Loucy (cell line): ENCODE results near the gene MCIDAS.

Experiments used
- H2AFZ ChIP-seq: fragments of 200-600 bp; sonication (generic); 2 replicates; pipeline ENCODE4 v1.6.0; 2016; ENCODE audit warnings: antibody characterized with exemption, mild to moderate bottlenecking, low read length, moderate library complexity
- H3F3A ChIP-seq: fragments of 200-600 bp; 2 replicates; pipeline ENCODE4 v1.6.0; 2016; ENCODE audit warnings: antibody characterized with exemption, low read depth, mild to moderate bottlenecking
- H3K27me3 ChIP-seq: fragments of 200-600 bp; sonication (generic); 2 replicates; pipeline ENCODE4 v1.6.1; 2014; ENCODE audit warnings: low read length, mild to moderate bottlenecking; ENCODE audit not compliant: insufficient read depth, poor library complexity, severe bottlenecking
- H3K36me3 ChIP-seq: fragments of 200-600 bp; sonication (generic); 2 replicates; pipeline ENCODE4 v1.6.1; 2016; ENCODE audit warnings: low read length; ENCODE audit not compliant: insufficient read depth
- H3K4me1 ChIP-seq: fragments of 200-600 bp; sonication (generic); 2 replicates; pipeline ENCODE4 v1.5.1; 2014; ENCODE audit warnings: low read length, mild to moderate bottlenecking; ENCODE audit not compliant: insufficient read depth, poor library complexity, severe bottlenecking
- H3K4me2 ChIP-seq: fragments of 200-600 bp; sonication (generic); 2 replicates; pipeline ENCODE4 v1.6.0; 2014; ENCODE audit warnings: antibody characterized with exemption, low read length, low read depth, mild to moderate bottlenecking; ENCODE audit not compliant: poor library complexity, severe bottlenecking
- H3K4me3 ChIP-seq: fragments of 200-600 bp; sonication (generic); 2 replicates; pipeline ENCODE4 v1.5.1; 2014; ENCODE audit warnings: low read length, mild to moderate bottlenecking, mixed read lengths; ENCODE audit not compliant: poor library complexity, severe bottlenecking
- H3K79me2 ChIP-seq: fragments of 200-600 bp; sonication (generic); 2 replicates; pipeline ENCODE4 v1.6.1; 2014; ENCODE audit warnings: low read length; ENCODE audit not compliant: insufficient read depth
- H3K9ac ChIP-seq: fragments of 200-600 bp; sonication (generic); 2 replicates; pipeline ENCODE4 v1.6.0; 2014; ENCODE audit warnings: mild to moderate bottlenecking, low read depth, low read length, moderate library complexity; ENCODE audit not compliant: poor library complexity, severe bottlenecking
- H3K9me2 ChIP-seq: fragments of 200-600 bp; sonication (generic); replicated peaks from 2 replicates; pipeline ENCODE4 v1.6.1; 2016; ENCODE audit warnings: low read depth, low read length, mixed read lengths
- H3K9me3 ChIP-seq: fragments of 200-600 bp; sonication (generic); 2 replicates; pipeline ENCODE4 v1.6.1; 2014; ENCODE audit warnings: mild to moderate bottlenecking, antibody characterized with exemption, low read length, low read depth; ENCODE audit not compliant: insufficient read depth
- H4K20me1 ChIP-seq: fragments of 200-600 bp; sonication (generic); 2 replicates; pipeline ENCODE4 v1.6.0; 2014; ENCODE audit warnings: antibody characterized with exemption, low read length, mild to moderate bottlenecking; ENCODE audit not compliant: insufficient read depth, poor library complexity, severe bottlenecking
- EZH2phosphoT487 ChIP-seq: fragments of 200-600 bp; IDR thresholded peaks from 2 replicates; pipeline ENCODE4 v1.6.1; 2018; ENCODE audit warnings: antibody characterized with exemption, mild to moderate bottlenecking, moderate library complexity, borderline replicate concordance
- TF ChIP-seq, protein P1 (sequence below): fragments of 200-600 bp; sonication (generic); conservative IDR thresholded peaks from 2 replicates; pipeline ENCODE4 v1.5.1; 2014; ENCODE audit warnings: mild to moderate bottlenecking, antibody characterized with exemption, low read length

Gene MCIDAS

DNA sequence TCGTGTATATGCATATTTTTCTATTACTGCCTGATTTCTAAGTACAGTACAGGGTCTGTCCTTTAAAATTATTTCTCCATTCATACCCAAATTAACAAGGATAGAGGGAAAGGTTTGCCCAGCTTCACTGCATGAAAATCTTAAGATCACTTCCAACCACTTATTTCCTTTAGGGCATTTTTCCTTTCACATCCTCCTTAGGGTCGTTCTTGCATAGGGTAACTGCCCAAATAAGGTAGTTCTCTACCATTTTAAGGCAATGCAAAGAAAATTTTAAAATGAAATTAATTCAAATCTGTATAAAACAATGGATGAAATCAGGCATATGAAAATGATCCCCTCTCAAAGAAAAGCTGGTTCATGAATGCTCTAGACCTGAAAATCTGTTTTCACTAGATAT is 50.0 kb downstream of the MCIDAS start:
- H3K4me2 ChIP-seq, result no peak overlapping the region
- no peak overlapping the region for H3K4me3 ChIP-seq
- no peak for TF ChIP-seq EZH2phosphoT487
- TF ChIP-seq, protein P1, sequence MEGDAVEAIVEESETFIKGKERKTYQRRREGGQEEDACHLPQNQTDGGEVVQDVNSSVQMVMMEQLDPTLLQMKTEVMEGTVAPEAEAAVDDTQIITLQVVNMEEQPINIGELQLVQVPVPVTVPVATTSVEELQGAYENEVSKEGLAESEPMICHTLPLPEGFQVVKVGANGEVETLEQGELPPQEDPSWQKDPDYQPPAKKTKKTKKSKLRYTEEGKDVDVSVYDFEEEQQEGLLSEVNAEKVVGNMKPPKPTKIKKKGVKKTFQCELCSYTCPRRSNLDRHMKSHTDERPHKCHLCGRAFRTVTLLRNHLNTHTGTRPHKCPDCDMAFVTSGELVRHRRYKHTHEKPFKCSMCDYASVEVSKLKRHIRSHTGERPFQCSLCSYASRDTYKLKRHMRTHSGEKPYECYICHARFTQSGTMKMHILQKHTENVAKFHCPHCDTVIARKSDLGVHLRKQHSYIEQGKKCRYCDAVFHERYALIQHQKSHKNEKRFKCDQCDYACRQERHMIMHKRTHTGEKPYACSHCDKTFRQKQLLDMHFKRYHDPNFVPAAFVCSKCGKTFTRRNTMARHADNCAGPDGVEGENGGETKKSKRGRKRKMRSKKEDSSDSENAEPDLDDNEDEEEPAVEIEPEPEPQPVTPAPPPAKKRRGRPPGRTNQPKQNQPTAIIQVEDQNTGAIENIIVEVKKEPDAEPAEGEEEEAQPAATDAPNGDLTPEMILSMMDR, result no peak
- no peak overlapping the region for H3K9ac ChIP-seq
- no peaks in the 10 kb centered on the region for H3K9me2 ChIP-seq
- H4K20me1 ChIP-seq, result no peaks in the 10 kb centered on the region
- no peaks in the 10 kb centered on the region for H3K4me1 ChIP-seq
- H2AFZ ChIP-seq, result no peak overlapping the region
- H3K79me2 ChIP-seq, result no peaks in the 10 kb centered on the region
- H3K27me3 ChIP-seq, result no peaks in the 10 kb centered on the region
- H3K36me3 ChIP-seq, result no peaks in the 10 kb centered on the region
- H3F3A ChIP-seq, result no peaks in the 10 kb centered on the region
- H3K9me3 ChIP-seq, result no peaks in the 10 kb centered on the region

DNA sequence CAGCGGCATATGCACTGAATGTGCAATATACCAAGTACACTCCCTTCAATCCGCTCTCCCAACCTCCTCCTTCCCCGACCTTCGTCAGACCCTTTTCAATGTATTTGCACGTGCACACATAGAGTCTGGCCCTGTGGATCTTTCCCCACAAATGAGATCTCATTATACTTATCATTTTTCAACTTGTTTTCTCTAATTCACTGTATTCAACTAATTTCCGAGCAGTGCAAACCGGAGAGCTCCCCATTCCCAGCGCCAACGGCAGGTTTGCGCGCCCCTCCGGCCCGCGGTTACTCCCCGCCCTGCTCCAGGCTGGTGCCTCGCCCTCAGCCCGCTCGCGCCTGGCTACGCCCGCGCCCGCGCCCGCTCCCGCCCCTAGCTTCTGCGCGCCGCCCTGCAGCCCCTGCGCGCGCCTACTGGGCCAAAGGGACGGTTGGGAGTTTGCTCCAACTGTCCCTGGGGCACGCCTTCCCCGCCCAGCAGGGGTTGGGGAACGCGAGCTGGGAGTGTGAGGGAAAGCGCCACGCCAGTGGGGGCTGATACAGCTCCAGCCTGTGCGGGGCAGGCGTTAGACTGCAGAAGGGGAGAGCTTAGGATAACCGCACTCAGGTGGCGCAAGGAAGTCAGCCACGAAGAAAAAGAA is 50.8 kb downstream of the MCIDAS start:
- no peak overlapping the region for H3K4me2 ChIP-seq
- H2AFZ ChIP-seq, result no peak overlapping the region
- TF ChIP-seq, protein P1, result no peak
- TF ChIP-seq EZH2phosphoT487, result no peak
- H3K27me3 ChIP-seq, result no peaks in the 10 kb centered on the region
- H3F3A ChIP-seq, result no peaks in the 10 kb centered on the region
- H3K9me2 ChIP-seq, result no peaks in the 10 kb centered on the region
- no peaks in the 10 kb centered on the region for H4K20me1 ChIP-seq
- no peaks in the 10 kb centered on the region for H3K36me3 ChIP-seq
- H3K4me1 ChIP-seq, result no peaks in the 10 kb centered on the region
- no peak overlapping the region for H3K4me3 ChIP-seq
- no peak overlapping the region for H3K9ac ChIP-seq
- no peaks in the 10 kb centered on the region for H3K79me2 ChIP-seq
- H3K9me3 ChIP-seq, result no peaks in the 10 kb centered on the region

DNA sequence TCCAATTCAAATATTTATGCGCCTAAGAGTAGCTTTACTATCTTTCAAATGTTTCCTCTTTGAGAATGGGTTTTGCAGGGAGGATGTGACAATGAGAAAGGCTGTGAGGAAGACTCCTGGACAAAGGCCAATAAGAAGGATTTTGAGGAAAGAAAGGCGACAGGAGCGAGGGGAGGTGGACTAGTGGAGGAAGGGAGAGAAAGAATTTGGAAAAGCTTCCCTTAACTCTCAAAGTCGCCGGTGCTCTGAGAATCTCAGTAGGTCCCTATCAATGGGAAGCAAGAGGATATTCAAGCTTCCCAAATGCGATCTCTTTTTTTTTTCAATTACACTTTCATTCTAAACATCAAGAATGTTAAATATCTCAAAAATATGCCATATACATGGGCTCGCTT is 51.3 kb downstream of the MCIDAS start:
- H3K4me3 ChIP-seq, result no peak overlapping the region
- no peak overlapping the region for H2AFZ ChIP-seq
- H3K9me3 ChIP-seq, result no peaks in the 10 kb centered on the region
- H3K9ac ChIP-seq, result no peak overlapping the region
- no peaks in the 10 kb centered on the region for H3K9me2 ChIP-seq
- no peak overlapping the region for H3K4me2 ChIP-seq
- H4K20me1 ChIP-seq, result no peaks in the 10 kb centered on the region
- no peaks in the 10 kb centered on the region for H3K4me1 ChIP-seq
- TF ChIP-seq, protein P1, result no peak
- TF ChIP-seq EZH2phosphoT487, result no peak
- H3K36me3 ChIP-seq, result no peaks in the 10 kb centered on the region
- no peaks in the 10 kb centered on the region for H3K27me3 ChIP-seq
- H3F3A ChIP-seq, result no peaks in the 10 kb centered on the region
- H3K79me2 ChIP-seq, result no peaks in the 10 kb centered on the region
